Measurements from ENCODE around the gene MAML1. TPM values are rescaled to one million over a fixed set of nuclear protein-coding genes. Genes with fewer than 3 reads are reported as not detected.
A peak's percentile ranks its signal among the peaks of the same experiment; 100 is the strongest.

The MAML1 gene
- total RNA-seq, 1 donor from 2014 or later, result 11.8 TPM

- Histone ChIP-seq H3K36me3 (peaks cover 4% of the 10 kb centered on the region), H3K27me3 (ENCODE audit: low read depth) (no peaks in the 10 kb centered on the region), H3K27ac (replicated peaks) (peak overlapping the region; percentile 94), H3K9me3 (replicated peaks) (no peaks in the 10 kb centered on the region), H3K4me1 (peaks cover 58% of the 10 kb centered on the region), H3K4me3 (peak overlapping the region; percentile 89)
- peak; percentile 99 for DNase-seq
- TF ChIP-seq CTCF (IDR thresholded peaks at IDR 0.05; ENCODE audit: borderline replicate concordance), result no peak
- intact Hi-C loops (cut with micrococcal nuclease), result no loop called here
These were observed 34.4 kb upstream of the MAML1 start for GRCh38 chr5:179697993-179698934.

- intact Hi-C loops (cut with micrococcal nuclease), result no loop called here
- DNase-seq, result no peak
- Histone ChIP-seq H3K4me3 (peak within 1 kb of the TSS; percentile 89), H3K4me1 (peaks cover 66% of the 10 kb centered on the region), H3K27me3 (ENCODE audit: low read depth) (no peaks in the 10 kb centered on the region), H3K9me3 (replicated peaks) (no peaks in the 10 kb centered on the region), H3K27ac (replicated peaks) (peak within 1 kb of the TSS; percentile 94), H3K36me3 (peaks cover 4% of the 10 kb centered on the region)
- TF ChIP-seq CTCF (IDR thresholded peaks at IDR 0.05; ENCODE audit: borderline replicate concordance), result no peak
These were observed 33.5 kb upstream of the MAML1 start, which contains the start of gene CANX for GRCh38 chr5:179698935-179699615. TSS of gene CANX (plus strand) at chr5:179698967. CDS start at chr5:179705682, 6,715 bp downstream.

- peaks cover 4% of the 10 kb centered on the region for H3K36me3 ChIP-seq
- H3K27me3 ChIP-seq (ENCODE audit: low read depth), result no peaks in the 10 kb centered on the region
- peaks cover 72% of the 10 kb centered on the region for H3K4me1 ChIP-seq
- intact Hi-C loops (cut with micrococcal nuclease), result no loop called here
- DNase-seq, result no peak
- no peaks in the 10 kb centered on the region for H3K9me3 ChIP-seq (replicated peaks)
- peak overlapping the region; percentile 89 for H3K4me3 ChIP-seq
- peak overlapping the region; percentile 94 for H3K27ac ChIP-seq (replicated peaks)
- TF ChIP-seq CTCF (IDR thresholded peaks at IDR 0.05; ENCODE audit: borderline replicate concordance), result no peak
These were observed 32.9 kb upstream of the MAML1 start for GRCh38 chr5:179699616-179700237.

- H3K4me1 ChIP-seq, result peaks cover 79% of the 10 kb centered on the region
- DNase-seq, result no peak
- H3K27me3 ChIP-seq (ENCODE audit: low read depth), result no peaks in the 10 kb centered on the region
- peak overlapping the region; percentile 89 for H3K4me3 ChIP-seq
- intact Hi-C loops (cut with micrococcal nuclease), result no loop called here
- H3K27ac ChIP-seq (replicated peaks), result peak overlapping the region; percentile 94
- TF ChIP-seq CTCF (IDR thresholded peaks at IDR 0.05; ENCODE audit: borderline replicate concordance), result no peak
- H3K9me3 ChIP-seq (replicated peaks), result no peaks in the 10 kb centered on the region
- peaks cover 8% of the 10 kb centered on the region for H3K36me3 ChIP-seq
These were observed 32.2 kb upstream of the MAML1 start for GRCh38 chr5:179700401-179700918.

- TF ChIP-seq CTCF (IDR thresholded peaks at IDR 0.05; ENCODE audit: borderline replicate concordance), result no peak
- H3K4me3 ChIP-seq, result no peak overlapping the region
- H3K4me1 ChIP-seq, result peaks cover 3% of the 10 kb centered on the region
- H3K27me3 ChIP-seq (ENCODE audit: low read depth), result no peaks in the 10 kb centered on the region
- H3K9me3 ChIP-seq (replicated peaks), result no peaks in the 10 kb centered on the region
- intact Hi-C loops (cut with micrococcal nuclease), result no loop called here
- H3K36me3 ChIP-seq, result peaks cover 99% of the 10 kb centered on the region
- no peak for DNase-seq
- H3K27ac ChIP-seq (replicated peaks), result no peak overlapping the region
These were observed 16.3 kb upstream of the MAML1 start for GRCh38 chr5:179716286-179716685.

All from left ventricle myocardium inferior (tissue), 1 donor.